ENCODE results near the gene DBX1.

The DBX1 gene

DNA sequence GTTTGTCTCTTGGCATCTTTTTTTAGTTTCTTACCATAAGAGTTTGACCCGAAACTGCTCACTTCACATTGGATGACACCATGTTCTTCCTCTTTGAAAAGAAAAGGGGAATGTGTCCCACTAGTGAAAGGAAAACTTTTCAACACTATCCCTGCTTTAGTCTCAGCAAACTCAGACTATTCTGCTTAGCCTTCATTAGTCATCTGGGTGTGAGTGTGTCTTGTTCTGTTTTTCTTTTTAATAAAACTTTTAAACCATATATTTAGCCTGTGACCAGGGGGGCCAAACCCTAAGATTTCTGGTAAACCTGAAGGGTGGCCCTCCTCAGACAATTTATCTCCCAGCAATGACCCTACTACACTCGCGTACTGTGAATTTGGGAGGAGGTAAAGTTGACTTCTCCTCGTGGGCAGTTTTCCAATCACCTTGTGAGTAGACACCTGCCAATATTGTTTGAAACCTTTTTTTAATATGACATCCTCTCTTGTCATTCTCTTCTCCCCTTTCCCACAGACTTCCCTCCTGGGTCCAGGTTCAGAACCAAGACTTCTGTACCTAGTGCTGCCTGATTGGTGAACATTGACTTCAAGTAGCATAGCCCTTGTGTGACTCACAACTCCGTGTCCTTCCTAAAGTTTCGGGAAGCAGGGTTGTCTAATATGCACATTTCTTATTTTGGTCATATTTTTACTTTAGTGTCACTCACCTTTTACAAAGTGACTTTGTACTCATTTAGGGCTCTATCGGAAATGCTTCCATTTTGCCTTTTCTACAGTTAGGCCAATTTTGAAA lies 39.9 kb downstream of the DBX1 start:
- DNase-seq (ENCODE audit: low read depth), result no peak

DNA sequence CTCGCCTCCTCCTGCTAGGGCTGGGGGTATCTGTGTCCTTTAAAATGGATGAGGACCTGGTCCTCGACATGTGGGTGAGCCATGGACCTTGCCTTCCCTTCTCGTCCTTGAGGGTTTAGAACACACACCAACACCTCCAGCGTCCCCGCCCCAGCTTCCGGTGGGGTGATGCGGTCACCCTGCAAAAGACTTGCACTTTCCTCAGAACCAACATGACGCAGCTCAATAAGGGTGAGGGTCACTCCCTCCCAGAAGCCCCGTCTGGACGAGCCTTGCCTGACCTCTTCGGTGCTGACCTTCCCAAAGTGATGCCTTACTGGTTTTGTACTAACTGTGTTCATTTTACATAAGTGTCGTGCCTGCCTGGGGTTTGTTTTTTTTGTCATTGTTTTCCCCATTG lies 41.0 kb downstream of the DBX1 start:
- no peak for DNase-seq (ENCODE audit: low read depth)

- DNase-seq (ENCODE audit: low read depth), result no peak
Observed at GRCh38 chr11:20118209-20118608, 42.1 kb downstream of the DBX1 start.

DNA sequence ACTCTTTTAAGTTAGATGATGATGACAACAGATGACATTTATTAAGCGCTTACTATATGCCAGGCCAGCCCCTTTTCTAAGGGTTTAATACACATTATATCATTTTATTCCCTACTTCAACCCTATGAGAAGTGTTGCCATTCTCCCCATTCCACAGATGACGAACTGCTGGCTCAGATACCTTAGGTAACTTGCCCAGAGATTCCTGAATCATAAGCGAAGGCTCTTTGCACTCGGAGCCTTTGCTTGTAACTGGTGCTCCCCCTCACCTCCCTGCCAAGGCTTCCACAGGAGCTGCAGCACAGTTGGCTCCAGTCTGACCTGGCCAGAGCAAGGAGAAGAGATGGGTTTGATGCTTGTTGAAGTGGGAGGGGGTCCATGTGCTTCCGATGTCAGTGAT lies 43.0 kb downstream of the DBX1 start:
- DNase-seq (ENCODE audit: low read depth), result no peak

DNA sequence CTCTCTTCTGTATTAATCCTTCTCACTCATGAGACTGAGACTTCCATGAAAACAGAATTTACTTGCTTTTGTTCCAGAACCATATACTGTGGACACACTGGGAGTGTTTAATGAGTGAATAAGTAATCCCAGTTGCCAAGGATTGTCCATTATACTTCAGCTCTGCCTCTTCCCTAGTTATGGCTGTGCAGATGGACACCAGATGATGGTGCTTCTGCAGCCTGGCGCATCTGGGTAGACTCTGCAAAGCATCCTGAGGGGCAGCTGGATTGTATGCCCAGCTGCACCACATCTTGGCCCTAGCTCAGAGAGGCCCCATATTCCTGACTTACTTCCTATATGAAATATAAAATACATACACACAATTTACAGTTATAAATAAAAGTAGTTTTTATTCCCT lies 43.5 kb downstream of the DBX1 start:
- DNase-seq (ENCODE audit: low read depth), result no peak

- DNase-seq (ENCODE audit: low read depth), result no peak
Observed at GRCh38 chr11:20114588-20114987, 45.7 kb downstream of the DBX1 start.

DNA sequence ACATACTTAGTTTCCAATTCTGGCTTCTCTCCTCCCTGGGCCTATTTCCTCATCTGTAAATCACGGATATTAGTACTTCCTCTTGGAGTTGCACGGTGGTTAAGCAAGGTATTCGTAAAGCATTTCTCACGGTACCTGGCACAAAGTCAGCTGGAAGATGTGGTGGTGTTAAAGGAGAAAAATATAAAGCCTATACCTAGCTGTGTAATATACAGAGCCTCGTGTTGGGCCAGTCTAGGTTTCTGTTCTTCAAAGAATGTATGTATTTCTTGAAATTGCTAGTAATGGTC lies 47.2 kb downstream of the DBX1 start:
- no peak for DNase-seq (ENCODE audit: low read depth)

DNA sequence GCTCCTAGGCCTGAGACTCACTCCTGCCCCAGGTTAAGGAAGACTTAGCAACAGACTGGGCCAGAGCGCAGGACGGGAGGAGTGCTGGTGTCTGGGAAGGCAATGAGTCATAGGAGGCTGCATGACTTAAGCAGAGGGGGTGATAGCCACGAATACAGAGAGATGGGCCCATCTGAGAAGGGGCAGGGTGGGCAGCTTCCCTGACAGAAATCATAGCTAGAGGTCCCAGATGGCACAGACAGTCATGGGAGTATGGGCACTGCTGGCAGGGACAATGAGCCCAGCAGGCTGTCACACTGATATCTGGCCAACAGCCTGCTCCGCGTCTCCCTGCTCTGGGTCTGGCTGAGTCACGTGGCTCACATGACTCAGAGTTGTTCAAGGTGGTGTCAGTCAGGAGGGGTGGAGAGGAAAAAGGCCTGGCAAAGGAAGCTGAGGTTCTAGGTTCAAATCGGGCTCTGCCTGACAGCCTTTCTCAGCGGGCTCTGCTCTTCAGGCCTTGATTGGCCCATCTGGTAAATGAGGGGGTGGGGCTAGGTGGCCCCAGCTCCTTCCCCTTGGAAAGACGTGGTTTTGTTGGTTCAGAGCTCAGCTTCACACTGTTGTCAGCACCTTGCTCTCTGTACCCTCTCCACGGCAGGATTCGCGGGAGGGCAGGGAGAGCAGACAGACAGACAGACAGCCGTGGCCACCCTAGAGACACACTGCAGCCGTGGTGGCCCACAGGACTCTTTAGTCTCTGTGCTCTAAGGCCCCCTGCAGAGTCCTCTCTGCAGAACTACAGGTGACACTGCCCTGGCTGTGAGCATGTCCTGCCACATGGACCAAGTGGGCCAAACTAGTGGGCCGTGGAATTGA lies 47.8 kb downstream of the DBX1 start:
- peak; percentile 91 for DNase-seq (ENCODE audit: low read depth)

DNA sequence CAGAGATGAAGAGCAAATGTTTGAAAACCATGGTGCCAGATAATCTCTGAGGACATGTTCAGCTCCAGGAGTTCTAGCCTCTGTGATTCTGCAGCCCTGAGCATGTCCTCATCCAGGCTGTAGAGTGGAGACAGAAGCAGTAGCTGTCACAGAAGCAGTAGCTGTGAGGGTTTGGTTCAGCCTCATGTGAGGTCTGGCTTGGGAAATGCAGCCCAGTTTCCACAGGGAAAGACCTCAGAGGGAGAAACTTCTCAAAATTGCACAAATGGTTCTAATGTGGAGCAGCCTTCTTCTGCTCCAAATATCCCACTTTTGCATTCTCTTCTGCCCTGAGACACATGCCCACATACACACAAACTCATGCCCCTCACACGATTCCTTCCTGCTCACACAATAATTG lies 48.4 kb downstream of the DBX1 start:
- DNase-seq (ENCODE audit: low read depth), result no peak

DNA sequence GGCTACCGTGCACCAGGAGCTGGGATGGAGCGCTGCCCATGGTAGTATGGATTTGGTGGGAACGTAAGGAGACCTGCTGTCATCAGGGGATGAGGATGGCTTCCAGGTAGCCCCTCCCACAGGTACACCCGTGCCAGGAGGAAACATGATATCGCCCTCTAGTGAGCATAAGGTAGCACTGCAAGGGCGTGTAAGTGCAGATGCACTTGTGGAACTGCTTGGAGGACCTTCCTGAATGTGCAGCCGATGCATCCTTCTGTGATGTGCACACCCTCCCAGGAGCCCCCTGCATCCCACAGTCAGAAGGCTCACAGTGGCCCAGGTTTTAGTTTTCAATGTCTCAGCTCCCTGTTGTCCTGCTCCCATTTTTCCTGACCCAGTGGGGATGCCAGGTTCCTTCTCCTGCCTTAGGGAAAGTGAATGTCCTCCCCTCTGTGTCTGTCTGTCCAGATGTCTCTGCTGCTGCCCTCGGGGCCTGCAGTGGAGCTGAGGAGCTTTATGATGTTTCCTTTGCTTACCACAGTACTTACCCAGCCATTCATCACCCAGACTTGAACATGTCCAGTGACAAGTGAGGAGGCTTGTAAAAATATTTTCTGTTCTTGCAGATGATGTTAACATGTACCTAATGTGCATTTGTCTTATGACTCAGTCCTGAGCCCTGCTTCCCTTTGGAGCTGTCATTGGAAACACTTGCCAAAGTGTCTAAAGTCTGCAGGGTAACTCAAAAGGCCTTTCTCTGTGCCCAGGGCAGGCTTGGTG lies 49.2 kb downstream of the DBX1 start:
- no peak for DNase-seq (ENCODE audit: low read depth)

DNA sequence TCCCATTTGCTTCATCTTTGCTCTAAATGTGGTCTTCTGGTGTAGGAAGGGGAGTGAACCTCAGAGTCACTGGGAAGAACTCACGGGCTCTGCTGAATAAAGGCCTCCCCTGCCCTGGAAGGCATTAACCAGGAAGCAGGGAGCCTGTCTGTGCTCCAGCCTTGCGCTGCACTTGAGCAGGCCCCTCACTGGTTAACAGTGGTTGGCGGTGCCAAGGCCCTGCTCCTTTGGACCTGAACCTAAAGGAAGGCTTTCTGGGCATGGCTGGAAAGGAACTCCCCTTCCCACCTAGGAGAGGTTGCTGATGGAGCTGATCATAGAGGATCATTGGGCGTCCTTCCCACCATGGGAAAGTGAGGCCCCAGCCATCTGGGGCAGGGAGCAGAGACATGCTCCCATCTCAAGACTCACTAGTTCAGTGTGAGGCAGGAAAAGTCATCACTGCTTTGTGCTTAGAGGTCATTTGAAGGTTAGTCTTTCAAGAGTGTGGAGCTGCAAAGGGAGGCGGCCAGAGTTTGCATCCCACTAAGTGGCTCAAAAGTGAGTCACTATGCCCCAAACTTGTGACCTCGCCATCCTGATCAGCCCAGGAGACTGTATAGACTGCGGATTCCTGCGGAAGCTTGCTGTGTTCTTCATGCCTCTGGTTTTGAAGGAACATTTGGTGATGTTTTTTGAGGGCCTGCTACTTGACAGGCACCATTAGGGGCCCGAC lies 50.4 kb downstream of the DBX1 start:
- no peak for DNase-seq (ENCODE audit: low read depth)
